ENCODE results near the gene P2RY14.
A peak's percentile ranks its signal among the peaks of the same experiment; 100 is the strongest.

The P2RY14 gene

DNA sequence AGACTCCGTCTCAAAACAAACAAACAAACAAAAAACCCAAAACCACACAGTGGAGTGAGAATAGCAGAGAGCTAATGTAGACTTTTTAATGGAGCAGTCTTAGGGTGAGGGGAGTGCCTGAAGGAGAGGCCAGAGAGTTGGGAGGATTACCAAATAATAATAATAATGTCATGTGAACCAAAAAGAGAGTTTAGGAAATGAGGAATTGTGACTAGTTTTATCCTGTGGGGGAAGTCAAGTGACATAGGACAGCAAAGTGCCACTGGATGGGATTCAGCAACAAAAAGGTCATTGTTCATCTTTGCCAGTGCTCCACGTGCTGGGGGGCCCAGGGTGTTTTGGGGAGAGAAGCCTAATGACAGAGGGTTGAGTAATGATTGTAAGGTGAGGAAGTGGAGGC lies 25.4 kb upstream of the P2RY14 start:
- DNase-seq: no peak
- intact Hi-C loops (cut with DNase I): no loop called here

DNA sequence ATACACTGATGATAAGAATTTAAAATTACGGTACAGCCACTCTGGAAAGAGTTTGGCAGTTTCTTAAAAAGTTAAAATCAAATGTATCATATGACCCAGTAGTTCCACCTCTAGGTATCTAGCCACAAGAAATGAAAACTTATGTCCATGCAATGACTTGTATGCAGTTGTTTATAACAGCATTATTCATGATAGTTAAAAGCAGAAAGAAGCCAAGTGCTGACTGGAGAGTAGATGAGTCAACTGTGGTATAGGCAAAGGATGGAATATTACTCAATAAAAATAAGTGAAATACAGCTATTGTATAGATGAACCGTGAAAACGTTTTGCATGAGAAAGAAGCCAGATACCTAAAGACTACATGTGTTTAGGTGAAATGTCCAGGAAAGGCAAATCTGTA lies 23.4 kb upstream of the P2RY14 start:
- intact Hi-C loops (cut with DNase I): no loop called here
- no peak for DNase-seq

- intact Hi-C loops (cut with DNase I): no loop called here
- DNase-seq: no peak
These were observed 22.2 kb upstream of the P2RY14 start for GRCh38 chr3:151300539-151300938.

DNA sequence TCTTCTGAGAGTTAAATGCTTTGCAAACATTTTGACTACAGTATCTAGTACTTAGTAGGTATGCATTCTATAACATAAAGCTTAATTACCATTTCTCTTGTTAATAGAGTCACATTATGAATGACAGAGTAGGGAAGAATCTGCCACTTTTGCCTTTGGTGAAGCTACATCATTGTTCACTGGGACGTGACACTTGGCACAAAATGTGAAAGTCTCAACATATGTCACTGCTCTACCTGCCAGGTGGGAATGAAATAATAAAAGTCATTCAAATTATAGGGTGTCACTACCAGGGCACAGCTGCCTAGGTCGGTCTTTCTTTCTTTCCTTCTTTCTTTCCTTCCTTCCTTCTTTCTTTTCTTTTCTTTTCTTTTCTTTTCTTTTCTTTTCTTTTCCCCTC lies 20.7 kb upstream of the P2RY14 start:
- intact Hi-C loops (cut with DNase I): no loop called here
- no peak for DNase-seq

DNA sequence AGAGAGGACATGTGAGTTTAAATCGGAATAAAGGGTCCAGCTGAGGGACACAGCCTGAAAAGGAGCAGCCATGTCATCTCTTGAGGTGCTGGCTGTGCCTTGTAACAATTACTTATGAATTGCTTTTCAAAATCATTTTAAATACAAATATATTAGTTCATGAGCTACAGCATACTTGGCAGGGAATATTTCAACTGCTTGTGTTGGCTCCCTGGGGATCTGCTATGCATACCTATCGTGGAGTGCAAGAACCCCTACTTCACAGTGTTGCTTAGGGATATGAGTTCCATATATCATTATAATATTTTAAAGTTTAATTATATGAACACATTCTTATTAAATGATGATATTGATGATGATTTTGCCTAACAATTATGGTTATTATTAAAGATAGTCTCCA lies 19.1 kb upstream of the P2RY14 start:
- intact Hi-C loops (cut with DNase I): no loop called here
- DNase-seq: no peak

DNA sequence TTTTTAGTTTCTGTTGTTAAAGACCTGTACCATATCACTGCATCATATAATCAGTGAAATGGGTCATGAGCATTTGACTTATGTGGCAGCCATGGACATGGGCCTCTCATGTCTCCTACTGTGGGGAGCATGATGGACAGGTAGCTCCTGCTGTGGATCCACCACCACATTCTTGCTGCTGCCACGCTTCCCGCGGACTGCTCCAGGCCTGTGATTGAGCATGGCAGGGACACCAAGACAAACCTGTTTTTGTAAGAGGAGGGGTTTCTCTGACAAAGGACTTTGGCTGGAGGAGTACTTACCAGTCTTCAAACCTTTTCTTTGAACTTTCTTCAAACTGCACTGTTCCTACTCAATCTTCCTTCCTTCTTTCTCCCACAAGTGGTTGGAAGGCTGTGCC lies 17.9 kb upstream of the P2RY14 start:
- intact Hi-C loops (cut with DNase I): no loop called here
- no peak for DNase-seq

GRCh38 chr3:151293127-151293526 lies 14.8 kb upstream of the P2RY14 start:
- DNase-seq: no peak
- intact Hi-C loops (cut with DNase I): no loop called here

DNA sequence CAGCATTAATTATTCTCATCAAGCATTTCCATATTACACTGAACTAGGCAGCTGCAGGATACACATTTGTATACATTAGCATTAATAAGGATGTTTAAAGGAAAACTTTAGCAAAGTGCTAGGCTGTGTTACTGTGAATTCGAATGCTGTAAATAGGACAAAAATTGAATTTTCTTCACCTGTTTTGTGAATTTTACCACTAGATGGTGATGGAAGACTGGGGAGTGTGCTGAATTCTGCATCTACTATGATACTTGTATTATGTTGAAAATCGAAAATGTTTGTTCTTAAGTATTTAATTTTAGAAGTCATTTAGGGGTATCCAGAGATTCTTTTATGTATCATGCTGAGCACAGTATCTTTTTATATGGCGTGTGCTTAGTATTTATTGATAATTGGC lies 12.3 kb upstream of the P2RY14 start:
- intact Hi-C loops (cut with DNase I): loop anchor here (2.0 kb wide), 1 partner anchor 548 kb away; no protein-coding TSS in a partner anchor
- no peak for DNase-seq

- no peak for DNase-seq
- intact Hi-C loops (cut with DNase I): no loop called here
These were observed 11.1 kb upstream of the P2RY14 start for GRCh38 chr3:151289445-151289844.

DNA sequence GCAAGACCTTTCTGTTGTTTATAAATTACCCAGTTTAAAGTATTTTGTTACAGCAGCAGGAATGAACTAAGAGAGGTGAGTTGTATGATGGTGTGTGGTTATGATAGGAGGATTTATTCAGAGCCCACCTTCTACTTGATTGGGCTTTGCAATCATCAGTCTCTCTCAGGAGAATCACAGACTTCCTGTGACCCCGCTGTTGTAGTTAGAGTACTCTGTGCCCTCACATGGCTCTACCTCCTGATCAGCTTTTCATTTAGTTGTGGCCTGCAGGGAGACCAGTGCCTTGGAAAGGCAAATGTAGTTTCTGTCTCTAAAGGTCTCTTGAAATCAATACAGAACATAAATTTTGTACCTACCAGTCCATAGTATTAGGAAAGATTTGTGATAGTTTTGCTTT lies 7.6 kb upstream of the P2RY14 start:
- intact Hi-C loops (cut with DNase I): no loop called here
- no peak for DNase-seq

DNA sequence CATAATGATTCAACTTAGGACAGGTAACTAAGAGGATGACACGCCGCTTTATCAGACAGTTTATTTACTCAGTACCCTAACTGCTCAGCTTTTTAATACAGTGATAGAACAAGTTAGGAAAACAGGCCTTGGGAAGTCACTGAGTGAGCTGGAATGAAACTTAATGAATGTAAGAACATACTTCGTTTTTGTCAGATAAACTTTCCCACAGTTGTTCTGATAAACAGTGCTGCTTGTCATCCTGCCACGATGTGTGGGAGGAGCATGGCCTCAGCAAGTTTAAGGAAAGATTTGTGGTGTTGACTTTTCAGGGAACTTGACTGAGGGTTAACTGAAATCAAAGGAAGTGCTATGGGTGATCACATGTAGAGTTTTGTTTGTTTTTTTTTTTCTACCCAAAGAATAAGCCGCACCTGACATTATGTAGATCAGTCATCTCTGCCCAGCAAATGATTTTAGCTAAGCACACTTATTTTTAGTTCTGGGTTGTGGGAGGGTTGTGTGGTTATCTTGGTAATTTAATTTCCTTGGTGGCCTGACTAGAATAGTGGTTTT lies 5.6 kb upstream of the P2RY14 start:
- no peak for DNase-seq
- intact Hi-C loops (cut with DNase I): loop anchor here (1.0 kb wide), 1 partner anchor 116 kb away; no protein-coding TSS in a partner anchor

GRCh38 chr3:151283387-151283786 lies 5.0 kb upstream of the P2RY14 start:
- intact Hi-C loops (cut with DNase I): loop anchor here (1.0 kb wide), 1 partner anchor 115 kb away; no protein-coding TSS in a partner anchor
- no peak for DNase-seq

DNA sequence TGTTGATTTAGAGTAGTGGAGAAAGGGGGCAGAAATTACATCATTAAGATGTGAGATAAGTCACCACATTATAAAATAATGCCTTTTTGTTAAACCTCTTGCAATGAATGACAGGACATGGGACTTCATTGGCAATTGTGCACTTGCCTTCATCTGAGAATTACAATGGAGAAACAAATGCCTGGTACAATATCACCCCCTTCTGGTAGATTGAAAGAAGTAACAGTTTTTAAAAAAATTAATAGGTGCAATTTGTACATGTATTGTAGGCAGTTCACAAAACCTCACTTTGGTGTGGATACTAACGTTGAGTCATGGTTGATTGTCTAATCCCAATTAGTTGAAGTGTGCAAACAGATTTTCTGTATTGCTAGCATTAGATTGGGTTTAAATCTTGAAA lies 4.6 kb upstream of the P2RY14 start:
- DNase-seq: no peak
- intact Hi-C loops (cut with DNase I): loop anchor here (1.0 kb wide), 2 partner anchors 56 to 115 kb away; no protein-coding TSS in a partner anchor

GRCh38 chr3:151281671-151282324 lies 3.5 kb upstream of the P2RY14 start:
- DNase-seq: peak in 1 of 10 donors; percentile 70
- intact Hi-C loops (cut with DNase I): loop anchor here (1.0 kb wide), 1 partner anchor 54 kb away; no protein-coding TSS in a partner anchor

GRCh38 chr3:151276687-151277042 lies 1.7 kb downstream of the P2RY14 start:
- no peak for DNase-seq
- intact Hi-C loops (cut with DNase I): no loop called here

DNA sequence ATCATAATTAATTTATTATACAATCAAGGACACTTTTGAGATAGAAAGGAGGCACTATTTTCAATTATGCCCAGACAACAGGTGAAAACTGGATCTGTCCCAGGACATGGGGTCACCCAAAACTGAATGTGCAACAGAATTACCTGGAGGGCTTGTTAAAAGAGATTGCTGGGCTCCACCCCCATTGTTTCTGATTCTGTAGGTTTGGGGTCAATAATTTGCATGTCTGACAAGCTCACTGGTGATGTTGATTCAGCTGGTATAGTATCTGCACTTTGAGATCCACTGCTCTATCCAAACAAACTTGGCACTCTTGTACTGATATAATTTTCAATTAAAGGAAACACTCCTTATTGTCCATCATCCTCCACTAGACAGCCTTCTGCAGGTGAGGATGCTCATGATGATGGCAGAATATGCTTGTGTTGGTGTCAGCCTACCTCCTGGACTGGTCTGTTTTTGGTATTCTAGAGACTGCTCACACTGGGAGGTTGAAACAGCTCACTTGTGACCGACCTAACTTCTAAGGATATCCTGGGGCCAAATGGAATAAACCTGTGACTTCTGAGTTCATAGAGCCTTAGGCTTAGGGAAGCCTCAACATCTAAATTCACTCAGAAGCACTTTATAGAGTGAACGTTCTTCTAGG lies 2.2 kb downstream of the P2RY14 start:
- intact Hi-C loops (cut with DNase I): no loop called here
- DNase-seq: no peak

DNA sequence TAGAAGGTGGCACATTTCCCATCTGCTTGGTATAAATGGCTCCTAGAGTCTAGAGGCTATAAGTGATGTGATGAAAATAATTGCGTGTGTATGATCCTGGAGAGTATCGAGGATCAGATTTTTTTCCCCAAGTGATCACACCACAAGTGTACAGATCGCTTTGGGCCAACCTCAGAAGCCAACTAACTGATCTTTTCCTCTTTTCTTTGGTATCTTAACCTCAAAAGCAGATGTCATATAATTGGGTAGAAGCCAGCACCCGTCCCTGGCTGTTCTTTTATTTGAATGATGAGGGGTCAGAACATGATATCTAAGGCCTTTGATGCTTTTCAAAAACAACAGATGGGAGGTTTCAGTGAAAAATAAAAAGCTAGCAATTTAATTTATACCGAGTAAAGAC lies 3.3 kb downstream of the P2RY14 start:
- intact Hi-C loops (cut with DNase I): no loop called here
- no peak for DNase-seq

DNA sequence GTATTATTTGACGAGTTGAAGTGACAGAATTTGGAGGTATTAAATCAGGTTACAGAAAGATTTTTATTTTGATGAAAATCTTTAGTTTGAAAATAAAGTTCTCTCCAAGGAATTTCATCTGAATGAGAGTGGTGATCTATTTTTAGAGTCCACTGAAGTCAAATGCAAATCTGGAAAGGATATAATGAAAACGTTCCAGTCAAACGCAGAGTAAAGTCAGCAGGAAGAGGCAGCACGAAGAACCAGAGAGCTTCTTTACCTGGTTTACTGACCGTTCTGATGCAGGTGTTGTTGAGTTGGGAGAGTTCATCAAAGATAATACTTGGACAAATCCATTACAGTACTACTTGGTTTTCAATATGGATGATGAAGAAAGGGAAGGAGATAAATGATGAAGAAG lies 8.7 kb downstream of the P2RY14 start:
- intact Hi-C loops (cut with DNase I): no loop called here
- no peak for DNase-seq

GRCh38 chr3:151268267-151269235 lies 9.8 kb downstream of the P2RY14 start:
- no peak for DNase-seq
- intact Hi-C loops (cut with DNase I): no loop called here

GRCh38 chr3:151267066-151267465 lies 11.3 kb downstream of the P2RY14 start:
- intact Hi-C loops (cut with DNase I): no loop called here
- no peak for DNase-seq

DNA sequence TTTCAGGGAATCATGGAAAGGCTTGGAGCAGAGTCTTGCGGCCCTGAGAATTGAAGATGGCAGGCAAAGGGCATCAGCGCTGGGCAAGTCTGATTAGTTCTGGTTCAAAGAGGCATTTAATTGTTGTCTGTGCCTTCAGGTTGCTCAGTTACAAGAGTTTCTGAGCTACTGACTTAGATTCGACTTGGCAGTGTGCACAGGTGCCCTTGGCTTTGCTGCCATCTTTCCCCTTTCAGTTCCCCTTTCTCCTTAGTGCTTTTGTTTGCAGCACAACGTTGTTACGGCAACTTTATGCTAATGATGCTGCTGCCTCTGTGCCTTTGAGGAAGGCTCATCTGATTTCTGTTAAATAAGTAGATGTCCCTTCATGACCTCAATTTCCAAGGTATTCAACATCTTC lies 12.5 kb downstream of the P2RY14 start:
- intact Hi-C loops (cut with DNase I): no loop called here
- DNase-seq: no peak
